ENCODE data around the gene ENPP6. TPM values are rescaled to one million over a fixed set of nuclear protein-coding genes. Genes with fewer than 3 reads are reported as not detected.
"Not testable (repeated sequence)": the region's sequence is repeated elsewhere in the genome, so short reads cannot be mapped to it uniquely, and the experiment has no call there.

ENPP6 gene
- polyA plus RNA-seq, 1 donor, result 3.2 TPM

GRCh38 chr4:184061582-184061981 lies 156.1 kb downstream of the ENPP6 start:
- Histone ChIP-seq H3K9me3 (ENCODE audit: control insufficient read depth, low read depth, low read length) (no peaks in the 10 kb centered on the region), H3K4me1 (ENCODE audit: control insufficient read depth, insufficient read depth, low read length) (peaks cover 14% of the 10 kb centered on the region), H3K4me3 (ENCODE audit: low read length) (no peak overlapping the region), H3K27ac (ENCODE audit: low read length) (no peak overlapping the region), H3K36me3 (ENCODE audit: control insufficient read depth, insufficient read depth, low read length) (no peaks in the 10 kb centered on the region), H3K27me3 (ENCODE audit: control insufficient read depth, insufficient read depth, low read length) (no peaks in the 10 kb centered on the region)
- DNase-seq, result no peak
- WGBS (ENCODE audit: insufficient coverage, low lambda C conversion rate), result no CpG with 5 or more reads among the region's 7 CpGs

- no peak for DNase-seq
- Histone ChIP-seq H3K27me3 (ENCODE audit: control insufficient read depth, insufficient read depth, low read length) (no peaks in the 10 kb centered on the region), H3K9me3 (ENCODE audit: control insufficient read depth, low read depth, low read length) (no peaks in the 10 kb centered on the region), H3K4me3 (ENCODE audit: low read length) (no peak overlapping the region), H3K27ac (ENCODE audit: low read length) (no peak overlapping the region), H3K36me3 (ENCODE audit: control insufficient read depth, insufficient read depth, low read length) (no peaks in the 10 kb centered on the region), H3K4me1 (ENCODE audit: control insufficient read depth, insufficient read depth, low read length) (no peaks in the 10 kb centered on the region)
- WGBS (ENCODE audit: insufficient coverage, low lambda C conversion rate), result no CpG with 5 or more reads among the region's 3 CpGs
Measured at GRCh38 chr4:184059099-184059498, 158.6 kb downstream of the ENPP6 start.

- no CpG with 5 or more reads among the region's 6 CpGs for WGBS (ENCODE audit: insufficient coverage, low lambda C conversion rate)
- Histone ChIP-seq H3K9me3 (ENCODE audit: control insufficient read depth, low read depth, low read length) (no peaks in the 10 kb centered on the region), H3K27me3 (ENCODE audit: control insufficient read depth, insufficient read depth, low read length) (no peaks in the 10 kb centered on the region), H3K27ac (ENCODE audit: low read length) (no peak overlapping the region), H3K4me3 (ENCODE audit: low read length) (no peak overlapping the region), H3K36me3 (ENCODE audit: control insufficient read depth, insufficient read depth, low read length) (no peaks in the 10 kb centered on the region), H3K4me1 (ENCODE audit: control insufficient read depth, insufficient read depth, low read length) (no peaks in the 10 kb centered on the region)
- DNase-seq, result no peak
Measured at GRCh38 chr4:184058026-184058425, 159.6 kb downstream of the ENPP6 start.

- H3K4me3 ChIP-seq (ENCODE audit: low read length), result no peak overlapping the region
- no CpG with 5 or more reads among the region's 14 CpGs for WGBS (ENCODE audit: insufficient coverage, low lambda C conversion rate)
- DNase-seq, result no peak
- no peaks in the 10 kb centered on the region for H3K27me3 ChIP-seq (ENCODE audit: control insufficient read depth, insufficient read depth, low read length)
- no peaks in the 10 kb centered on the region for H3K9me3 ChIP-seq (ENCODE audit: control insufficient read depth, low read depth, low read length)
- no peaks in the 10 kb centered on the region for H3K4me1 ChIP-seq (ENCODE audit: control insufficient read depth, insufficient read depth, low read length)
- H3K27ac ChIP-seq (ENCODE audit: low read length), result no peak overlapping the region
- no peaks in the 10 kb centered on the region for H3K36me3 ChIP-seq (ENCODE audit: control insufficient read depth, insufficient read depth, low read length)
Measured at GRCh38 chr4:184056877-184057276, 160.8 kb downstream of the ENPP6 start.

- DNase-seq, result no peak
- Histone ChIP-seq H3K36me3 (ENCODE audit: control insufficient read depth, insufficient read depth, low read length) (no peaks in the 10 kb centered on the region), H3K4me1 (ENCODE audit: control insufficient read depth, insufficient read depth, low read length) (no peaks in the 10 kb centered on the region), H3K4me3 (ENCODE audit: low read length) (no peak overlapping the region), H3K27me3 (ENCODE audit: control insufficient read depth, insufficient read depth, low read length) (no peaks in the 10 kb centered on the region), H3K27ac (ENCODE audit: low read length) (no peak overlapping the region), H3K9me3 (ENCODE audit: control insufficient read depth, low read depth, low read length) (no peaks in the 10 kb centered on the region)
- no CpG with 5 or more reads among the region's 5 CpGs for WGBS (ENCODE audit: insufficient coverage, low lambda C conversion rate)
Measured at GRCh38 chr4:184053434-184053833, 164.2 kb downstream of the ENPP6 start.

- no peaks in the 10 kb centered on the region for H3K27me3 ChIP-seq (ENCODE audit: control insufficient read depth, insufficient read depth, low read length)
- DNase-seq, result peak in 1 of 2 donors; percentile 13
- H3K36me3 ChIP-seq (ENCODE audit: control insufficient read depth, insufficient read depth, low read length), result no peaks in the 10 kb centered on the region
- no peaks in the 10 kb centered on the region for H3K9me3 ChIP-seq (ENCODE audit: control insufficient read depth, low read depth, low read length)
- H3K4me1 ChIP-seq (ENCODE audit: control insufficient read depth, insufficient read depth, low read length), result no peaks in the 10 kb centered on the region
- no CpG with 5 or more reads among the region's 2 CpGs for WGBS (ENCODE audit: insufficient coverage, low lambda C conversion rate)
- no peak overlapping the region for H3K27ac ChIP-seq (ENCODE audit: low read length)
- H3K4me3 ChIP-seq (ENCODE audit: low read length), result no peak overlapping the region
Measured at GRCh38 chr4:184052616-184053015, 165.1 kb downstream of the ENPP6 start.

GRCh38 chr4:184051262-184051661 lies 166.4 kb downstream of the ENPP6 start:
- 100% methylated on average over 2 of the region's 4 CpGs for whole genome bisulfite sequencing (ENCODE audit: insufficient coverage, low lambda C conversion rate)
- H3K4me3 ChIP-seq (ENCODE audit: low read length); H3K27ac ChIP-seq (ENCODE audit: low read length); H3K27me3 ChIP-seq (ENCODE audit: control insufficient read depth, insufficient read depth, low read length); H3K4me1 ChIP-seq (ENCODE audit: control insufficient read depth, insufficient read depth, low read length); DNase-seq; H3K36me3 ChIP-seq (ENCODE audit: control insufficient read depth, insufficient read depth, low read length); H3K9me3 ChIP-seq (ENCODE audit: control insufficient read depth, low read depth, low read length): not testable (repeated sequence)

GRCh38 chr4:184046148-184046547 lies 171.5 kb downstream of the ENPP6 start:
- Histone ChIP-seq H3K9me3 (ENCODE audit: control insufficient read depth, low read depth, low read length) (peaks cover 6% of the 10 kb centered on the region), H3K36me3 (ENCODE audit: control insufficient read depth, insufficient read depth, low read length) (no peaks in the 10 kb centered on the region), H3K27ac (ENCODE audit: low read length) (no peak overlapping the region), H3K4me3 (ENCODE audit: low read length) (no peak overlapping the region), H3K27me3 (ENCODE audit: control insufficient read depth, insufficient read depth, low read length) (peaks cover under 1% of the 10 kb centered on the region), H3K4me1 (ENCODE audit: control insufficient read depth, insufficient read depth, low read length) (no peaks in the 10 kb centered on the region)
- no CpG with 5 or more reads among the region's 1 CpG for WGBS (ENCODE audit: insufficient coverage, low lambda C conversion rate)
- no peak for DNase-seq

GRCh38 chr4:184041156-184041555 lies 176.5 kb downstream of the ENPP6 start:
- H3K27ac ChIP-seq (ENCODE audit: low read length), result no peak overlapping the region
- no peak overlapping the region for H3K4me3 ChIP-seq (ENCODE audit: low read length)
- DNase-seq, result no peak
- 82% methylated on average over 6 of the region's 10 CpGs for WGBS (ENCODE audit: insufficient coverage, low lambda C conversion rate)
- no peaks in the 10 kb centered on the region for H3K4me1 ChIP-seq (ENCODE audit: control insufficient read depth, insufficient read depth, low read length)
- H3K27me3 ChIP-seq (ENCODE audit: control insufficient read depth, insufficient read depth, low read length), result peaks cover 25% of the 10 kb centered on the region
- H3K9me3 ChIP-seq (ENCODE audit: control insufficient read depth, low read depth, low read length), result peaks cover 4% of the 10 kb centered on the region
- no peaks in the 10 kb centered on the region for H3K36me3 ChIP-seq (ENCODE audit: control insufficient read depth, insufficient read depth, low read length)

GRCh38 chr4:184039963-184040383 lies 177.7 kb downstream of the ENPP6 start:
- no peaks in the 10 kb centered on the region for H3K9me3 ChIP-seq (ENCODE audit: control insufficient read depth, low read depth, low read length)
- H3K36me3 ChIP-seq (ENCODE audit: control insufficient read depth, insufficient read depth, low read length), result no peaks in the 10 kb centered on the region
- H3K4me1 ChIP-seq (ENCODE audit: control insufficient read depth, insufficient read depth, low read length), result no peaks in the 10 kb centered on the region
- H3K27me3 ChIP-seq (ENCODE audit: control insufficient read depth, insufficient read depth, low read length), result peaks cover 25% of the 10 kb centered on the region
- DNase-seq, result peak in 1 of 2 donors; percentile 18
- H3K4me3 ChIP-seq (ENCODE audit: low read length), result no peak overlapping the region
- whole genome bisulfite sequencing (ENCODE audit: insufficient coverage, low lambda C conversion rate), result no CpG with 5 or more reads among the region's 22 CpGs
- H3K27ac ChIP-seq (ENCODE audit: low read length), result no peak overlapping the region

Data from large intestine (tissue), 3 donors.